Measurements from ENCODE around the gene TLCD5.

TLCD5 gene

GRCh38 chr11:120363436-120363835, 38.3 kb downstream of the TLCD5 start:
- ChIA-PET CTCF (interaction anchor here (0.6 kb wide), 1 partner anchor 22 kb away, joined by 3 read pairs; no protein-coding TSS in a partner anchor), POLR2A (no interaction called here)
- H3K4me3 ChIP-seq (ENCODE audit: low read depth, low read length) = no peak overlapping the region
- no peaks in the 10 kb centered on the region for H3K4me1 ChIP-seq (ENCODE audit: control insufficient read depth, insufficient read depth, low read length)
- H3K9me3 ChIP-seq (ENCODE audit: control insufficient read depth, insufficient read depth, low read depth, low read length) = no peaks in the 10 kb centered on the region
- no peak overlapping the region for H3K27ac ChIP-seq (ENCODE audit: extremely low read depth, low read depth, low read length)
- no peak for TF ChIP-seq ZNF791 (tag by site-specific recombination; IDR thresholded peaks at IDR 0.05)
- no peak for TF ChIP-seq ZNF776 (tag by site-specific recombination; IDR thresholded peaks at IDR 0.05; ENCODE audit: borderline replicate concordance)
- TF ChIP-seq ZNF148 (tag by site-specific recombination; IDR thresholded peaks at IDR 0.05; ENCODE audit: borderline replicate concordance) = no peak
- no peak for TF ChIP-seq ZBTB44 (tag by site-specific recombination; IDR thresholded peaks at IDR 0.05)
- no peak for TF ChIP-seq ZNF621 (tag by site-specific recombination; IDR thresholded peaks at IDR 0.05)
- TF ChIP-seq ZSCAN30 (tag by site-specific recombination; IDR thresholded peaks at IDR 0.05) = no peak
- TF ChIP-seq PRDM6 (tag by site-specific recombination; IDR thresholded peaks at IDR 0.05) = no peak
- TF ChIP-seq ZNF629 (tag by site-specific recombination; IDR thresholded peaks at IDR 0.05) = no peak
- no peak for TF ChIP-seq ZNF571 (tag by site-specific recombination; IDR thresholded peaks at IDR 0.05)
- TF ChIP-seq ZNF654 (tag by site-specific recombination; IDR thresholded peaks at IDR 0.05; ENCODE audit: low read depth) = no peak
- no peak for TF ChIP-seq EGR2 (tag by site-specific recombination; IDR thresholded peaks at IDR 0.05; ENCODE audit: low read depth)
- no peak for TF ChIP-seq SP2 (tag by site-specific recombination; IDR thresholded peaks at IDR 0.05)
- TF ChIP-seq ZNF184 (tag by site-specific recombination; IDR thresholded peaks at IDR 0.05) = no peak
- no peak for TF ChIP-seq ZNF701 (tag by site-specific recombination; IDR thresholded peaks at IDR 0.05)
- no peak for TF ChIP-seq ZSCAN5A (tag by site-specific recombination; IDR thresholded peaks at IDR 0.05)
- TF ChIP-seq SCRT1 (tag by site-specific recombination; IDR thresholded peaks at IDR 0.05; ENCODE audit: borderline replicate concordance) = no peak
- TF ChIP-seq PRDM10 (tag by site-specific recombination; IDR thresholded peaks at IDR 0.05) = no peak
- TF ChIP-seq BCL11B (tag by site-specific recombination; IDR thresholded peaks at IDR 0.05; ENCODE audit: low read depth) = no peak
- H3K36me3 ChIP-seq (ENCODE audit: control insufficient read depth in 2 of 2, insufficient read depth in 1 of 2, low read length in 2 of 2) = no peaks in the 10 kb centered on the region

Data from HEK293 (cell line).